GM18951 (cell line): ENCODE data around the gene LRRC4C.
"Not testable (repeated sequence)": the region's sequence is repeated elsewhere in the genome, so short reads cannot be mapped to it uniquely, and the experiment has no call there.

ENCODE experiments used
- POLR2A ChIP-seq: IDR thresholded peaks from 4 replicates; pipeline ENCODE4 v1.6.1; 2011; ENCODE audit warnings: mild to moderate bottlenecking; ENCODE audit not compliant: insufficient read length, insufficient read depth; ENCODE audit errors: extremely low read depth
- in situ Hi-C: fragments of 300-500 bp; cut with MboI; formaldehyde crosslinking; loops from one replicate; pipeline ENCODE4 v1.12.0; 2022; ENCODE audit warnings: low sequenced_read_pairs, mixed read lengths, inconsistent platforms; ENCODE audit not compliant: unreplicated experiment

LRRC4C gene

DNA sequence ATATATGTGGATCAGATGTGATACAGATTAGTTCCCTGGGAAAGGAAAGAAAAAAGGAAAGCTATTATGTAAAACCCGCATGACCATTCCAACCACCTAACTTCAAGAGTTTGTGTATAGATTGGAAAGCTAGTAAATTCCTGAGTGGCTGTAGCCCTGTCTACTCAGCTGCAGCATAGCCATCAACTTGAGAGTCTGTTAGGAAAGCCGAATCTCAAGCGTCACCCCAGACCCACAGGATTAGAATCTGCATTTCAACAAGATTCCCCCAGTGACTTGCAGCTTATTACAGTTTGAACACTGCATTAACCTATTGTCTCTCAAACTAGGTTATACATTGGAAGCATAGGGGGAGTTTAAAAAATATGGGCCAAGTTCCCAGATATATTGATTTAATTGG, 921.7 kb downstream of the LRRC4C start:
- no peak for TF ChIP-seq POLR2A
- in situ Hi-C loops, result no loop called here

DNA sequence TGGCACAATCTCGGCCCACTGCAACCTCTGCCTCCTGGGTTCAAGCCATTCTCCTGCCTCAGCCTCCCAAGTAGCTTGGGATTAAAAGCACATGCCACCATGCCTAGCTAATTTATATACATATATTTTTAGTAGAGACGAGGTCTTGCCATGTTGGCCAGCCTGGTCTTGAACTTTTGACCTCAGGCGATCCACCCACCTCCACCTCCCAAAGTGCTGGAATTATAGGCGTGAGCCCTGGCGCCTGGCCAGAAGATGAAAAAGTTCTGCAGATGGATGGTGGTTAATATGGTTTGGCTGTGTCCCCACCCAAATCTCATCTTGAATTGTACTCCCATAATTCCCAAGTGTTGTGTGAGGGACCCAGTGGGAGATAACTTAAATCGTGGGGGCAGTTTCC, 937.4 kb downstream of the LRRC4C start:
- in situ Hi-C loops, result not testable (repeated sequence)

DNA sequence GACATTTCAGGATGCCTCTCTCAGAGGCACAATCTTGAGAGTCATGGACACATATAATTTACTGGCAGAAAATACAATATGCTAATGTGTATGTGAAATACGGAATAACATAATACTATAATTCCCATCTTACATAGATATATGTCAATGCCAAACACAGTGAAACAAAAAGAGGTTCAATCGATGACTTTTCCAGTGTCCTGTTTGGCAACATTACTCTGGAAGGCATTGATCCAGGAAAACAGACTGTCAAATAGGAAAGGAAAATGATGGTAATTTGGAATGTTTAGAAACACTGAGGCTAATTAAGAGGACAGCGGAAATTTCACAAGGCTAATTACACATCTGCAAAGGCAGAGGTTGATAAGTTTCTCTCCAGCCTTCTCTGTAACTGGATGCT, 942.3 kb downstream of the LRRC4C start:
- in situ Hi-C loops, result no loop called here
- TF ChIP-seq POLR2A, result no peak

DNA sequence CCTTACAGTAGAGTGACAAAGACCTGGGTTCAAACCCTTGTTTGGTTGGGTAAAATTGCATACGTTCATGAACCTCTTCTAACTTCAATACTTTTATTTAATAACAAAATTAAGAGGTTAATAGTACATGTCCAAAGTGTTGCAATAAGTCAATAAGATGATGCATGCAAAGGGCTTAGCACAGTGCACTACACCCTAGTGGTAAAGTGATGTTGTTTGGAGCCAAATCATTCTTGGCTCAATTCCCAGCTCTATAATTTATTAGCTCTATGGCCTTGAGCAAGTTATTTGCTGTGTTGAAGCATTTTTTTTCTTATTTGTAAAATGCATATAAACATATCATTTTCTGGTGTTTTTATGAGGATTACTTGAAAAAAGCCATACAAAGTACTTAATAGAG, 945.3 kb downstream of the LRRC4C start:
- in situ Hi-C loops, result no loop called here
- no peak for TF ChIP-seq POLR2A

DNA sequence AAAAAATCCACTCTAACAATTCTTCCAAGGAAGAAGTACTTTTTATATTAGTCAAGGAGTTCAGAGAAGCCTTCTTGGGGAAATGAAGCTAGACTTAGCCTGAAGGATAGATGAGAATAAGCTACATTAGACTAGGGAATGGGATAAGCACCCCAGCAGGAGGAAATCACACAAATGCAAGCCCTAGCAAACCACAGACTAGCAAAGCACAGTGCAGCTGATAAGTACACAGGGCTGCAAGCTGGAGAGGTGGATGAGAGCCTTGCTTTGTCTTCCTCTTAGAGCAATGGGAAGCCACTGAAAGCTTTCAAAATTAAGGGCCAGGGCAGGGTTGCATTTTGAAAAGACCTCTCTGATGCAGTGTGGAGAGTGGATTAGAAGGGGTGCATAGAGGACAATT, 946.2 kb downstream of the LRRC4C start:
- TF ChIP-seq POLR2A, result no peak
- in situ Hi-C loops, result no loop called here

DNA sequence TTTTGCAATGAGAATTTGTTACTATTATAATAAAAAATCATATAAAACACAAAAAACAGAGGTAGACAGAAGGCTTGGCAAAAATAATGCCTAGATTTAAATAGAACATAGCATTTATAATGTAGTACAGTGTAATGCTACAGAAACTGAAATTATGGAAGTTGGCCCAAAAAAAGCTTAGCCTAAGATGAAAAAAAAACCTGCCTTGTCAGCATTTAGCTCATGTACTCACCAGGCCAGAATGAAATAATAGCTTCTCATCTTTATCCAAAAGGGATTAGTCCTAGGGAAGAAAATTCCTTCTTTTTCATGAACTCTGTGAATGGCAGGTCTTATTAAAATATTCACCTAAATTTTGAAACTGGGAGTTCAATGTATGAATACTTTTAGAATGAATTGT, 951.1 kb downstream of the LRRC4C start:
- in situ Hi-C loops, result no loop called here
- TF ChIP-seq POLR2A, result no peak

DNA sequence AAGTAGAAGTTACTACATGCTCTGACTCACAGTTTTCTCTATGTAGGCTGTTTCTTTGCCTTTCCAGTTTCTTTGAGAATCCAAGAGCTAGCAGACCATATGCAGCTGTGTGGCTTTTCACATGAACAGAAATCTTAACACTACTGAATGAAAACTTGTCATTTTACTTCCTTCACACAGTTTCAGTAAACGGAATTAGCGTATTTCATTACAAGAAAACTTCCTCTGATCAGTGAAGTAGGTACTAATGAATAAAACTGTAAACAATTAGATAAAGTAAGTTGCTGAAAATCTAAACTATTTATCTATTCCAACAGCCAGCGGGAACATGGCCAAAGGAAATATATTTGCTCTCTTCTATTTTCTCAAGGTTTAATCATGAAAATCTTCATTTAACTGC, 953.2 kb downstream of the LRRC4C start:
- in situ Hi-C loops, result no loop called here
- TF ChIP-seq POLR2A, result no peak

DNA sequence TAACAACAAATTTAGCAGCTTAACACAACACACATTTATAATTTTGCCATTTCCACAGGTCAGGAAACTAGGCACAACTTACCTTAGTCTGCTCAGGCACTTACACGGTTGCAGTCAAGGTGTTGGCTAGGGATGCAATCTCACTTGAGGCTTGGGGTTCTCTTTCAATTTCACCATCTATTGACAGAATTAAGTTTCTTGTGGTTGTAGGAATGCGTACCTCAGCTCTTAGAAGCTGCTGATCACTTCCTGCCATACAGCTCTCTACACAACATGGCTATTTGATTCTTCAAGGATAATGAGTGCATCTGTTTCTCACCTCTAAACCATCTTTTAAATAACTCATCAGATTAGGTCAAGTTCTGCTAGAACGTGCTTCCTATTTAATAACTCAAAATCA, 968.1 kb downstream of the LRRC4C start:
- no peak for TF ChIP-seq POLR2A
- in situ Hi-C loops, result no loop called here

DNA sequence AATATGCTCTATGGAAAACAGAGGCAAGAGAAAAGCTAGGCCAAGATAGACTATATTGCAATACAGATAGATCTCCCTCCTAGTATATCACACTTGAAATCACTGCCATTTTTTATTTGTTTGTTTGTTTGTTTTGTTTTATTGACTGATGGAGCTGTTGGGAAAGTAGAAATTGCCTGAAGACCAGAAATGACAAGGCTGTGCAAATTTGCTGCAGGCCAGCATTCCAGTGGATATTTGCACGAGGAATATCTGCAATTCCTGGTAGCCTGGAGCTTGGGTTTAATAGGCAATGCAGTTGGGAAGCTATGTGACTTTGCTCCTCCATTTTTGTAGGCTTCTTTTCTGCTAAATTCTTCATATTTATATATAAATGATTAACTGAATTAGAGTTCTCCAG, 991.7 kb downstream of the LRRC4C start:
- in situ Hi-C loops, result no loop called here
- no peak for TF ChIP-seq POLR2A

DNA sequence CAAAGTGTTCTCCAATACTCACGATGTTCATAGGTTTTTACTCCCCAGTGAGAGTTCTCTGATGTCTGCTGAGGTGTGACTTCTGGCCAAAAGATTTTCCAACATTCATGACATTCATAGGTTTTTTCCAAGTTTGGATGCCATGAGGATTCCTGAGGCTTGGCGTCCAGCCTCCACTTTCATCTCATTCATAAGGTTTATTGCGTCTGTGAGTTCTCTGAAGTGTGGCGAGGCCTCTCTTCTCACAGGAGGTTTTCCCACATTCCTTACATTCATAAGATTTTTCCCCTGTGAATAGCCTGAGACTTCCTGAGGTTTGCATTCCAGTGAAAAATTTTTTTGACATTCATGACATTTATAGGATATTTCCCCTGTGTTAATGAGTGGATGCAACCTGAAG, 1014.1 kb downstream of the LRRC4C start:
- TF ChIP-seq POLR2A, result no peak
- in situ Hi-C loops, result no loop called here

DNA sequence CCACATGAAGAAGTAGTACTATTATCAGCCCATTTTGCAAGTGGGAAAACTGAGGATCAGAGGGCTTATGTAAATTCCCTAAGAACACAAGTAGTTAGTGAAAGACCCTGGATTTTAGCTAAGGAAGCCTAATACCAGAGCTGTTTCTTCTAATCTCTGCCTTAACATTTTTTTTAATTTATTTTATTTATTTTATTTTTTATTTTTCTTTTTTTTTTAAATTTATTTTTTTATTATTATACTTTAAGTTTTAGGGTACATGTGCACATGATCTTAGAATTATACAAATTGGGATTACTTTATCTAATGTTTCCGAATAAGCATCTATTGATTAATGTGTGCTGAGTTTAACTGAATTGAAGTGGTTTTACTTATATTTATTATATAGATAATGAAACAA, 1015.3 kb downstream of the LRRC4C start:
- in situ Hi-C loops, result no loop called here
- TF ChIP-seq POLR2A, result no peak

DNA sequence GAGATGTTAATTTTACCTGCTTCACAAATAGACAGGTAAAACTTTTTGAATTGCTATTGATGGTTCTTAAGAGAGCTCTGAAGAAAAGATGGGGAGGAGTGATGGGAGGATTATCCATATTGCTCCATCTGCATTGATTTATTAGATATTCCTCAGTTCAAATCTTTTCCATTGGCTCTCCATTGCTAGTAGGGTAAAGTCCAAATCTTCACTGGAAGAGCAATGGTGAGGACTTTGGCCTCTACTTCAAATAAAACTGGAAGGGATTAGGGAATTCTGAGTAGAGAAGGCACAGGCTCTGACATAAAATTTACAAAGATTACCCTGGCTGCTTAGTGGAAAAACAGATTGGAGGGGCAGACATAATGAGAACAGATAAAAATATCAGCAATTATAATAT, 1024.1 kb downstream of the LRRC4C start:
- in situ Hi-C loops, result no loop called here
- no peak for TF ChIP-seq POLR2A

DNA sequence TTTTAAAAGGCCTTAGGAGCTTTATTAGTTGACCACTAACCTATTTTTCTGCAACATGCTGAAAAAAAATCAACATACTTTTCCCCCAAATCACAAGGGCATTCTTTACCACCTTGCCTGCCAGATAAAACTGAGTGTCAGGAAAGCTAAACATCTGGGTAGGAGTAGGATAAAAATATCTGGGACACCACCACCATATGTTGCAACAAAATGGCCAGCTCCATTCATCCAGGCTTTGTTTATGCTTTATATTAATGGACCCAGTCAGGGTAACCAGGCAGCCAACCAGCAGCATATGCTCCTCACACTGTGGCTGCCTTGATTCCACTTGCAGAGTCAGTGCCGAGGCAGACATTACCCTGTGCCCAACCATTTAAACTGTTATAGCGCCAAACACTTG, 1024.5 kb downstream of the LRRC4C start:
- no peak for TF ChIP-seq POLR2A
- in situ Hi-C loops, result no loop called here

DNA sequence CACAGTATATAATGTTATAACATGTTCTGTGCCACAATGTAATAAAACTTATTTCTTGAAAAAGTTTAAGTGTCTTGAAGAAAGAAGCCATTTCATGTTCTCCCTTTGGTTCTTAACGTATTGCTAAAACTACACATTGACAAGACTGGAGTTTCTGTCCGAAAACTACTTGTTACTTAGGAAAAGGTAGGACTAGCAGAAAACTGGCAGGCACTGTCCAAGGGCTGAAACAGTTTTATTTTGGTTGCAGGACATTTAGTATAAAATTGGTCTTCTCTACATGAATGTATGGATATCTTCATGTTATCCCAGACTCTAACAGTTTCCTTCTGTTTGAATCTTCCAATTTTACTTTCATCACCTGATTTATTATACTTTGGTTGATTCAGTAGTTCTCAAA, 1027.1 kb downstream of the LRRC4C start:
- TF ChIP-seq POLR2A, result no peak
- in situ Hi-C loops, result no loop called here

DNA sequence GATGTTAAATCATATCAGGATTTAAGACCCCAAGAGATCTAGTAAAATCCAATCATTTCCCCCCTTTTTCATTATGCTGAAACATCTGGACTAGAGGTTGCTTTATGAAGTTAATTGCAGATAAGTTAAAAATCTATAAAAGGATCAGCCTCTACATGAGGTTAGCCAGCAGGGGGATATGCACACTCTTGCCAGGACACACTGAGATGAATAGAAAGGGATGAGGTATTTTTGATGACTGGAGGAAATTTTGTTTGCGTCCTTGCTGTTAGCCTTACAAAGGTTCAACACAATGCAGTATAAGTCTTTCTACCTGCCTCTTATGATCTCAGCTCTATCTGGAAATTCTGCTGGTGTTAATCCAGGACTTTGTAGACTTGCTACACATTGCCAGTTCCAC, 1034.3 kb downstream of the LRRC4C start:
- in situ Hi-C loops, result no loop called here
- no peak for TF ChIP-seq POLR2A
